Measurements from ENCODE around the gene SAP30.

SAP30 gene

DNA sequence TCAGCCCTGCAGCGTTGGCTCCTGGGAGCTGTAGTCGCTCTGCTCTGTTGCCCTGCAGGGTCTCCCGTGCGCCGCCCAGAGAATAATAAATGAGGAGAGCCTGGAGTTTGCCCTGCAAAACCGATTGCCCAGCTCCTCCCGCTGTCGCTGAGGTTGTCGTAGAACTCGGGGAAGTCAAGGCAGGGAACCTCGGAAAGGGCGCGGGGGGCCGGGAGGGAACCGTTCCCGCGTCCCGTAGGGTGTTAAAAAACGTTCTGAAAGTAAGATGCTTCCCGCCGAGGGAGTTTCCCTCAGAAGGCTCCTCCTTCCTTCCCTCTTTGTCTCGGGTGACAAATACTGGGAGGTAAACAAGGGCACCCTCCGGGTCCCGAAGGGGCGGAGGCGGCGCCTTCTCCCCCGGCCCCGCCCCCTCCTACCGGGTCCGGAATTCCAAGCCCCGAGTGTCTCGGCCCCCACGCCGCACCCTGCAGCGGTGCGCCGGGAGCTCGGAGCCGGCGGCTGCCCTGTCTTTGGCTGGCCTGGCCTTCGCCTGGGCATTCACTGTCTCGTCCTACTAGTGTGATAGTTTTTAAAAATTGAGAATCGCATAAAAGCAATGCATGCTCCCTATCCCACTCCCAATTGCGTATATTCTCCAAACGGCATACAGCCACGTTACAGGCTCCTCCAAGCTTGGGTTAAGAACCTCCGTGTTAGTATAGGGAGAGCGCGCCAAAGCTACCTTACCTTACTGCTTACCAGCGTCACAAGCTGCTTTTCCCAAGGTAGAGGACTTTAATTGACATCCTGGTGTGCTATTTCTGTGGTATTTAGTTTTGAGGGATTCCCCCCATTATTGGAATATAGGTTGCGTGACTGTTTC, 35.6 kb upstream of the SAP30 start:
- H3K4me1 ChIP-seq (ENCODE audit: control insufficient read depth, insufficient read depth, low read length, poor library complexity, severe bottlenecking): peaks cover 6% of the 10 kb centered on the region
- H3K36me3 ChIP-seq (ENCODE audit: control insufficient read depth, insufficient read depth, low read length): no peaks in the 10 kb centered on the region
- no peaks in the 10 kb centered on the region for H3K27me3 ChIP-seq (replicated peaks; ENCODE audit: control insufficient read depth, insufficient read depth, low read length, poor library complexity, severe bottlenecking)
- no peaks in the 10 kb centered on the region for H3K9me3 ChIP-seq (ENCODE audit: control insufficient read depth, low read length)
- H3K4me3 ChIP-seq (ENCODE audit: insufficient read depth, low read depth, low read length, poor library complexity, severe bottlenecking): peak overlapping the region; percentile 98
- H3K27ac ChIP-seq (ENCODE audit: insufficient read depth, low read length, poor library complexity, severe bottlenecking): peak overlapping the region; percentile 55
- peak; percentile 8 to 23 (median 15) for DNase-seq

DNA sequence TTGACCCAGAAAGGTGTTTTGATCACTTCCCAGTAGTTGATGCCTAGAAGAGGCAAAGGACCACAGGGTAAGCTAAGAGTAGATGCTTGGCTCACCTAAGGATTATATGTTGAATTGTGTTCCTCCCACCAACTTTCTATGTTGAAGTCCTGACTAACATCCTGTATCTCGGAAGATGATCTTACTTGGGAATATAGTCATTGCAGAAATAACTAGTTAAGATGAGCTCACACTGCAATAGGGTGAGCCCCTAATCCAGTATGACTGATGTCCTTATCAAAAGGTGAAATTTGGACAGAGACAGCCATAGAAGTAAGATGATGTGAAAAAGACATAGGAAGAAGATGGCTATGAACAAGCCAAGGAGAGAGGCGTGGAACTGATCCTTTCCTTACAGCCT, 33.3 kb upstream of the SAP30 start:
- Histone ChIP-seq H3K27me3 (replicated peaks; ENCODE audit: control insufficient read depth, insufficient read depth, low read length, poor library complexity, severe bottlenecking) (no peaks in the 10 kb centered on the region), H3K27ac (ENCODE audit: insufficient read depth, low read length, poor library complexity, severe bottlenecking) (no peak overlapping the region), H3K9me3 (ENCODE audit: control insufficient read depth, low read length) (no peaks in the 10 kb centered on the region), H3K4me1 (ENCODE audit: control insufficient read depth, insufficient read depth, low read length, poor library complexity, severe bottlenecking) (no peaks in the 10 kb centered on the region), H3K4me3 (ENCODE audit: insufficient read depth, low read depth, low read length, poor library complexity, severe bottlenecking) (no peak overlapping the region), H3K36me3 (ENCODE audit: control insufficient read depth, insufficient read depth, low read length) (no peaks in the 10 kb centered on the region)
- DNase-seq: no peak

DNA sequence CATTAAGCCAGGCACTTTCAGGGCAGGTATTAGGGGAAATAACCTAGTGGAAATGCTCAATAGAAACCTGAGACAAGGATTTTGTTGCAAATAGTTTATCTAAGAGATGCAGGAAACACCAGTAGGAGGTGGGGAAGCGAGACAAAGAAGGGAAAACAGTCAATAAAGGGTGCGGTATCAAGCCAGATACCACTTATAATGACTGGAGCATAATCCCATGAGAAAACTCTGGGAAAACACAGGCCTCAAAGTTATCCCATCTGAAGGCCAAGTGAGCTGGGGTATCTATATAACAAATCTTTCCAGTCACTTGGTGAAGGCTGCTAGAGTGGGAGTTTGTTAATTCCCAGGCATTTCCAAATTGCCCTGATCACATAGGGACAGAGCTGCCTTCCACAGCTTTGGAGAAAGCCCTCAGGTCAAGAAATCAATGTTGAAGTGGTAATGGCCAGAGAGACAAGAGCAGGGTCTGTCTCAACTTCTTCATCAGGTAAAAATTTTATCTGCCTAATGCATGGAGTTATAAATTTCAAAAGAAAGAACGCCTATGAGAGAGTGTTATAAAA, 26.8 kb upstream of the SAP30 start:
- Histone ChIP-seq H3K4me3 (ENCODE audit: insufficient read depth, low read depth, low read length, poor library complexity, severe bottlenecking) (no peak overlapping the region), H3K27ac (ENCODE audit: insufficient read depth, low read length, poor library complexity, severe bottlenecking) (no peak overlapping the region)
- no peak for DNase-seq

DNA sequence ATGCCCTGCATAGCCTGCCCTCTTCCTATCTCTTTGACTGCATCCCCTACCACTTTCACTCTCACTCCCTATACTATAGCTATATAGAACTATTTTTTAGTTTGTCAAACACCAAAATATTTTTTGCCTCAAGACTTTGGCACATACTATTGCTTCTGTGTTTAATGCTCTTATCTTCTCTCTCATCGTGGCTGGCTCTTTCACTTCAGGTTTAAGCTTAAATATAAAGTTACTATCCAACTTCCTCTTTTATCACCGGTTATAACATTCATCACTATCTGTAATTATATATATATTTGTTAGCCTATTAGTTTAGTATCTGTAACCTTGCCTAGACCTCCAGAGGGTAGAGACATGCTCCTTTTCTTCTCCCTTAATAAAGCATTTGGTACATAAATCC, 25.1 kb upstream of the SAP30 start:
- no peaks in the 10 kb centered on the region for H3K4me1 ChIP-seq (ENCODE audit: control insufficient read depth, insufficient read depth, low read length, poor library complexity, severe bottlenecking)
- H3K27me3 ChIP-seq (replicated peaks; ENCODE audit: control insufficient read depth, insufficient read depth, low read length, poor library complexity, severe bottlenecking): no peaks in the 10 kb centered on the region
- no peak overlapping the region for H3K4me3 ChIP-seq (ENCODE audit: insufficient read depth, low read depth, low read length, poor library complexity, severe bottlenecking)
- no peak for DNase-seq
- no peak overlapping the region for H3K27ac ChIP-seq (ENCODE audit: insufficient read depth, low read length, poor library complexity, severe bottlenecking)
- no peaks in the 10 kb centered on the region for H3K36me3 ChIP-seq (ENCODE audit: control insufficient read depth, insufficient read depth, low read length)
- H3K9me3 ChIP-seq (ENCODE audit: control insufficient read depth, low read length): no peaks in the 10 kb centered on the region

More for the DNA sequence above, 26.8 kb upstream of the SAP30 start:
- H3K4me1 ChIP-seq (ENCODE audit: control insufficient read depth, insufficient read depth, low read length, poor library complexity, severe bottlenecking): no peaks in the 10 kb centered on the region
- H3K27me3 ChIP-seq (replicated peaks; ENCODE audit: control insufficient read depth, insufficient read depth, low read length, poor library complexity, severe bottlenecking): no peaks in the 10 kb centered on the region
- H3K36me3 ChIP-seq (ENCODE audit: control insufficient read depth, insufficient read depth, low read length): no peaks in the 10 kb centered on the region
- H3K9me3 ChIP-seq (ENCODE audit: control insufficient read depth, low read length): no peaks in the 10 kb centered on the region

DNA sequence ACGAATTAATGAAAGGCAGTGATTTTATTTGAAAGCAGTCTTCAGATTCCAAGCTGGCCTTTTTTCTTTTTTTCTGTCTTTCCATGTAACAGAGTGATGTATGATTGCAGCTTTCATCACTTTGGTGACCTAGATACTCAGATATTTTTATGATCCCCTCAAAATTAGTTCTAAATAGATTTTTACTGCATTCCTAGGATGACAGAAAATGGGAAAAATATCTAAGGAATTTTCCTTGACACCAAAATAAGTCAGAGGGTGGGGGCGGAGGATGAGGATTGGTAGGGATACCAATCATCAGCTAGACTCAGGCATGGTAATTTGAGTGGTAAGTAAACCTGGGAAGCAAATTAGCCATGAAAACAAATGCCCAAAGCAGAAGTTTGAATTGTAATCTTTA, 24.7 kb upstream of the SAP30 start:
- no peak overlapping the region for H3K4me3 ChIP-seq (ENCODE audit: insufficient read depth, low read depth, low read length, poor library complexity, severe bottlenecking)
- no peaks in the 10 kb centered on the region for H3K27me3 ChIP-seq (replicated peaks; ENCODE audit: control insufficient read depth, insufficient read depth, low read length, poor library complexity, severe bottlenecking)
- no peak for DNase-seq
- H3K36me3 ChIP-seq (ENCODE audit: control insufficient read depth, insufficient read depth, low read length): no peaks in the 10 kb centered on the region
- H3K9me3 ChIP-seq (ENCODE audit: control insufficient read depth, low read length): no peaks in the 10 kb centered on the region
- H3K27ac ChIP-seq (ENCODE audit: insufficient read depth, low read length, poor library complexity, severe bottlenecking): no peak overlapping the region
- H3K4me1 ChIP-seq (ENCODE audit: control insufficient read depth, insufficient read depth, low read length, poor library complexity, severe bottlenecking): no peaks in the 10 kb centered on the region

DNA sequence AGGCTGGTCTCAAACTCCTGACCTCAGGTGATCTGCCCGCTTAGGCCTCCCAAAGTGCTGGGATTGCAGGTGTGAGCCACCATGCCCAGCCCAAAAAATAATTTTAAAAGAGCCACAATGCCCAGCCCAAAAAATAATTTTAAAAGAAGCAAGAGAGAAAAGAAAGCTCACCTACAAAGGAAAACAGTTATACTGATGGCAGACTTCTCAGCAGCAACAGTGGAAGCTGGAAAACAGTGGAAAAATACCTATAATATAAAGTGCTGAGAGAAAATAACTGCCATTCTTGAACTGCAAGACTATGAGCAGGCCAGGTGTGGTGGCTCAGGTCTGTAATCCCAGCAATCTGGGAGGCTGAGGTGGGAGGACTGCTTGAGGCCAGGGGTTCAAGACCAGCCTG, 23.3 kb upstream of the SAP30 start:
- H3K27ac ChIP-seq (ENCODE audit: insufficient read depth, low read length, poor library complexity, severe bottlenecking): no peak overlapping the region
- H3K27me3 ChIP-seq (replicated peaks; ENCODE audit: control insufficient read depth, insufficient read depth, low read length, poor library complexity, severe bottlenecking): no peaks in the 10 kb centered on the region
- DNase-seq: no peak
- no peaks in the 10 kb centered on the region for H3K36me3 ChIP-seq (ENCODE audit: control insufficient read depth, insufficient read depth, low read length)
- no peaks in the 10 kb centered on the region for H3K9me3 ChIP-seq (ENCODE audit: control insufficient read depth, low read length)
- H3K4me1 ChIP-seq (ENCODE audit: control insufficient read depth, insufficient read depth, low read length, poor library complexity, severe bottlenecking): no peaks in the 10 kb centered on the region
- H3K4me3 ChIP-seq (ENCODE audit: insufficient read depth, low read depth, low read length, poor library complexity, severe bottlenecking): no peak overlapping the region

DNA sequence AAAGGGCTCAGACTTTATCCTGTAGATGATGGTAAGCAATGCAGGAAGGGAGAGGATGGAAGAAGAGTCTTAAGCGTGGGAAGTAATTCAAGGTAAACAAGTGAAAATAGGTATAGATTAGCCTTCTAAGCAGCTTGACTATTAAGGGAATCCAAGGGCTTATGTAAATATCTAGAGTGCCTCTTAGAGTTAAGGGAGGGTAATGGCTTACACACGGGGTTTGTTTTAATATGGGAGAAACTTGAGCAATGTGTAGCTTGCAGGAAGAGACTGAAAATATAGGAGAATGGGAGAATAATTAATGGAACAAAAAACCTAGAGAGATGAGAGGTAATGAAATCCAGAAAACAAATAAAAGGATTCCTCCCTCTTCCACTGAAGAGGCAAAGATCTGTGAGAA, 12.8 kb upstream of the SAP30 start:
- DNase-seq: no peak
- Histone ChIP-seq H3K9me3 (ENCODE audit: control insufficient read depth, low read length) (no peaks in the 10 kb centered on the region), H3K27ac (ENCODE audit: insufficient read depth, low read length, poor library complexity, severe bottlenecking) (no peak overlapping the region), H3K27me3 (replicated peaks; ENCODE audit: control insufficient read depth, insufficient read depth, low read length, poor library complexity, severe bottlenecking) (no peaks in the 10 kb centered on the region), H3K4me3 (ENCODE audit: insufficient read depth, low read depth, low read length, poor library complexity, severe bottlenecking) (no peak overlapping the region), H3K36me3 (ENCODE audit: control insufficient read depth, insufficient read depth, low read length) (no peaks in the 10 kb centered on the region), H3K4me1 (ENCODE audit: control insufficient read depth, insufficient read depth, low read length, poor library complexity, severe bottlenecking) (no peaks in the 10 kb centered on the region)

DNA sequence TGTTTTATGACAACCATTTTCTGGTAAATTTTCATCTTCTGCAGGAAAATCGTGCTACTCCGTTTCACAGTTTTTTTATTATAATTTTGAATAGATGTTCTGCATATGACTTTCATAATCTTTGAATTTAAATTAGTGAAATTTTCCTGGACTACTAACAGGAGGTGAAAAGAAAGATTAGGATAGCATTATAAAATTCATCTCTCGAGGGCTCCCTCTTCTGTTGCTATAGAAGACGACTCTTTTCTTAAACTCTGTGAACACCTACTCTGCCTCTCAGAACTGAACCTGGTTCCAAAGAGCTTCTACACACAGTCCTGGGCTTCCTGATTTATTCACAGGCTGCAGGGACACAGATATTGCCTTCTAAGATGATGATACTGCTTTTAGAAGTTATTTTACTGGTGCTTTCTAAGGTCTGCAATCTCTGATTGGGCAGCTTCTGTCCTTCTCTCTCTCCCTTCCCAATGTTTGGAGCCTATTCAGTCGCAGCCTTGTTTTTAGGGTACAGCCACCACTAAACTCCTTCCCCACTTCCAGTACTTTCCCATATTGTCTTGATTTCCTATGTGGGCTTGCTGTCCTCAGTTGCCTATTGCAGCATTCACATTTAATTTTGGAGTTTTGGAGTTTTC, 10.1 kb upstream of the SAP30 start:
- no peaks in the 10 kb centered on the region for H3K36me3 ChIP-seq (ENCODE audit: control insufficient read depth, insufficient read depth, low read length)
- H3K27ac ChIP-seq (ENCODE audit: insufficient read depth, low read length, poor library complexity, severe bottlenecking): no peak overlapping the region
- no peaks in the 10 kb centered on the region for H3K9me3 ChIP-seq (ENCODE audit: control insufficient read depth, low read length)
- H3K27me3 ChIP-seq (replicated peaks; ENCODE audit: control insufficient read depth, insufficient read depth, low read length, poor library complexity, severe bottlenecking): no peaks in the 10 kb centered on the region
- no peak overlapping the region for H3K4me3 ChIP-seq (ENCODE audit: insufficient read depth, low read depth, low read length, poor library complexity, severe bottlenecking)
- no peak for DNase-seq
- H3K4me1 ChIP-seq (ENCODE audit: control insufficient read depth, insufficient read depth, low read length, poor library complexity, severe bottlenecking): peaks cover 4% of the 10 kb centered on the region

DNA sequence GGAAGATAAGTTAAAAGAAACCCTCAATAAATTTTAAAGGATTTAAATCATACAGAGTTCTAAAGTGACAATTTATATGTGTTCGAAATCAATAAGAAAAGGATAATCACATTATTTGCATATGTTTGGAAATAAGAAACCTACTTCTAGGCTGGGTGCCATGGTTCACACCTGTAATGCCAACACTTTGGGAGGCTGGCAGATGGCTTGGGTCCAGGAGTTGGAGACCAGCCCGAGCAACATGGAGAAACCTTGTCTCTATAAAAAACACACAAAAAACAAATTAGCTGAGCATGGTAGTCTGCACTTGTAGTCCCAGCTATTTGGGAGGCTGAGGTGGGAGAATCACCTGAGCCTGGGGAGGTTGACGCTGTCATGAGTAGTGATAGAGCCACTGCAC, 8.1 kb upstream of the SAP30 start:
- Histone ChIP-seq H3K36me3 (ENCODE audit: control insufficient read depth, insufficient read depth, low read length) (no peaks in the 10 kb centered on the region), H3K27ac (ENCODE audit: insufficient read depth, low read length, poor library complexity, severe bottlenecking) (no peak overlapping the region), H3K4me1 (ENCODE audit: control insufficient read depth, insufficient read depth, low read length, poor library complexity, severe bottlenecking) (peaks cover 6% of the 10 kb centered on the region), H3K27me3 (replicated peaks; ENCODE audit: control insufficient read depth, insufficient read depth, low read length, poor library complexity, severe bottlenecking) (no peaks in the 10 kb centered on the region), H3K4me3 (ENCODE audit: insufficient read depth, low read depth, low read length, poor library complexity, severe bottlenecking) (no peak overlapping the region), H3K9me3 (ENCODE audit: control insufficient read depth, low read length) (no peaks in the 10 kb centered on the region)
- DNase-seq: no peak

DNA sequence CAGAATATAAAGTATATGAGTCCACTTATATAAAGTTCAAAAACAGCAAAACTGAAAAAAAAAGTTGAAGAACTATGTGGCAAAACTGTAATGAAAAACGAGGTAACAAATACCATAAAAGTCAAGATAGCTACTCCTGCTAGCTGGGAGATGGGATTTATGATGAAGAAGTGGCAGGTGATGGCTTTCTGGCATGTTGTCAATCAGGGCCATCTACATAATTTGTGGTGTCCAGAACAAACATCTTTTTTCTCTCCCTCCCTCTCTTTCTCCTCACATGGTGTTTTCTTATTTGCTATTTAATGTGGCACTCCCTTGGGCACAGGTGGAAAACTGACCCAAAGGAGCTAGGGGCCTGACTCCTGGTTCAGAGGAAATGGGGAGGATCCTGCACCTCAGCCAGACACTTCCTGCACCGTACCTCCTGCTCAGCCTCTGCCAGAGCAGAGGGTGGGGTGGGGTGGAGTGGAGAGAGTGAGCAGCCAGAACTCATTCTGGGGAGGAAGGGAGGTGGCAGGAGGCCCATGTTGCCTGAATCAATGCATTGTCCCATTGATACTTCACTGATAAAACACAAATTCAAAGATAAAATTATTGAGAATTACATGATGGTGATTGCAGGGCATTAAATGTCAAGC, 5.3 kb upstream of the SAP30 start:
- Histone ChIP-seq H3K9me3 (ENCODE audit: control insufficient read depth, low read length) (no peaks in the 10 kb centered on the region), H3K36me3 (ENCODE audit: control insufficient read depth, insufficient read depth, low read length) (no peaks in the 10 kb centered on the region), H3K4me1 (ENCODE audit: control insufficient read depth, insufficient read depth, low read length, poor library complexity, severe bottlenecking) (peaks cover 6% of the 10 kb centered on the region), H3K27ac (ENCODE audit: insufficient read depth, low read length, poor library complexity, severe bottlenecking) (no peak overlapping the region), H3K4me3 (ENCODE audit: insufficient read depth, low read depth, low read length, poor library complexity, severe bottlenecking) (no peak overlapping the region), H3K27me3 (replicated peaks; ENCODE audit: control insufficient read depth, insufficient read depth, low read length, poor library complexity, severe bottlenecking) (no peaks in the 10 kb centered on the region)
- no peak for DNase-seq

Measured in effector memory CD4-positive, alpha-beta T cell (primary cell).